ENCODE data around the gene RTN1.

The RTN1 gene

GRCh38 chr14:59882957-59883356 is 12.4 kb upstream of the RTN1 start:
- TF ChIP-seq GATA2 (IDR thresholded peaks at IDR 0.05; ENCODE audit: low read depth, low read length) (no peak), GATA3 (IDR thresholded peaks at IDR 0.05; ENCODE audit: low read depth, low read length) (no peak)

- TF ChIP-seq GATA3 (IDR thresholded peaks at IDR 0.05; ENCODE audit: low read depth, low read length): no peak
- no peak for TF ChIP-seq GATA2 (IDR thresholded peaks at IDR 0.05; ENCODE audit: low read depth, low read length)
These were observed 555 bp upstream of the RTN1 start for GRCh38 chr14:59871166-59871495.

GRCh38 chr14:59869381-59870255 is 958 bp downstream of the RTN1 start:
- TF ChIP-seq GATA2 (IDR thresholded peaks at IDR 0.05; ENCODE audit: low read depth, low read length) (no peak), GATA3 (IDR thresholded peaks at IDR 0.05; ENCODE audit: low read depth, low read length) (no peak)

GRCh38 chr14:59868021-59868420 is 2.6 kb downstream of the RTN1 start:
- TF ChIP-seq GATA2 (IDR thresholded peaks at IDR 0.05; ENCODE audit: low read depth, low read length): no peak

GRCh38 chr14:59863806-59864525 is 6.6 kb downstream of the RTN1 start:
- TF ChIP-seq GATA3 (IDR thresholded peaks at IDR 0.05; ENCODE audit: low read depth, low read length) (no peak), GATA2 (IDR thresholded peaks at IDR 0.05; ENCODE audit: low read depth, low read length) (no peak)

- no peak for TF ChIP-seq GATA2 (IDR thresholded peaks at IDR 0.05; ENCODE audit: low read depth, low read length)
- no peak for TF ChIP-seq GATA3 (IDR thresholded peaks at IDR 0.05; ENCODE audit: low read depth, low read length)
These were observed 13.2 kb downstream of the RTN1 start for GRCh38 chr14:59857328-59857727.

GRCh38 chr14:59852350-59852749 is 18.2 kb downstream of the RTN1 start:
- TF ChIP-seq GATA3 (IDR thresholded peaks at IDR 0.05; ENCODE audit: low read depth, low read length): no peak
- no peak for TF ChIP-seq GATA2 (IDR thresholded peaks at IDR 0.05; ENCODE audit: low read depth, low read length)

GRCh38 chr14:59850458-59850857 is 20.1 kb downstream of the RTN1 start:
- TF ChIP-seq GATA3 (IDR thresholded peaks at IDR 0.05; ENCODE audit: low read depth, low read length) (no peak), GATA2 (IDR thresholded peaks at IDR 0.05; ENCODE audit: low read depth, low read length) (no peak)

- no peak for TF ChIP-seq GATA2 (IDR thresholded peaks at IDR 0.05; ENCODE audit: low read depth, low read length)
- no peak for TF ChIP-seq GATA3 (IDR thresholded peaks at IDR 0.05; ENCODE audit: low read depth, low read length)
These were observed 21.0 kb downstream of the RTN1 start for GRCh38 chr14:59849411-59850130.

GRCh38 chr14:59848671-59849070 is 21.9 kb downstream of the RTN1 start:
- TF ChIP-seq GATA2 (IDR thresholded peaks at IDR 0.05; ENCODE audit: low read depth, low read length): no peak

- TF ChIP-seq GATA3 (IDR thresholded peaks at IDR 0.05; ENCODE audit: low read depth, low read length) (no peak), GATA2 (IDR thresholded peaks at IDR 0.05; ENCODE audit: low read depth, low read length) (no peak)
These were observed 22.9 kb downstream of the RTN1 start for GRCh38 chr14:59847711-59848110.

GRCh38 chr14:59846595-59846994 is 24.0 kb downstream of the RTN1 start:
- no peak for TF ChIP-seq GATA3 (IDR thresholded peaks at IDR 0.05; ENCODE audit: low read depth, low read length)
- TF ChIP-seq GATA2 (IDR thresholded peaks at IDR 0.05; ENCODE audit: low read depth, low read length): no peak

GRCh38 chr14:59845245-59845644 is 25.3 kb downstream of the RTN1 start:
- no peak for TF ChIP-seq GATA2 (IDR thresholded peaks at IDR 0.05; ENCODE audit: low read depth, low read length)
- TF ChIP-seq GATA3 (IDR thresholded peaks at IDR 0.05; ENCODE audit: low read depth, low read length): no peak

GRCh38 chr14:59844186-59844812 is 26.3 kb downstream of the RTN1 start:
- no peak for TF ChIP-seq GATA2 (IDR thresholded peaks at IDR 0.05; ENCODE audit: low read depth, low read length)
- TF ChIP-seq GATA3 (IDR thresholded peaks at IDR 0.05; ENCODE audit: low read depth, low read length): no peak
